K562 (cell line): ENCODE measurements around the gene ZNF679. TPM values are rescaled to one million over a fixed set of nuclear protein-coding genes. Genes with fewer than 3 reads are reported as not detected.
A peak's percentile ranks its signal among the peaks of the same experiment; 100 is the strongest.

Experiments
- C11orf30 ChIP-seq: fragments of 450-650 bp; IDR thresholded peaks from 2 replicates; pipeline ENCODE4 v1.6.1; 2016; ENCODE audit warnings: low read depth, mild to moderate bottlenecking
- ESRRB ChIP-seq: fragments of 250-450 bp; sonication (Bioruptor Pico); IDR thresholded peaks from 2 replicates; pipeline ENCODE4 v1.5.0; 2020; ENCODE audit warnings: mild to moderate bottlenecking, moderate library complexity, borderline replicate concordance
- HSF4 ChIP-seq: fragments of 250-450 bp; sonication (Bioruptor Pico); IDR thresholded peaks from 2 replicates; pipeline ENCODE4 v2.1.2; 2022; ENCODE audit warnings: mild to moderate bottlenecking, moderate library complexity, borderline replicate concordance
- MAFG ChIP-seq: fragments of 450-650 bp; conservative IDR thresholded peaks from 2 replicates; pipeline ENCODE4 v1.6.1; 2016; ENCODE audit warnings: missing genetic modification characterization, missing compliant biosample characterization
- NBN ChIP-seq: fragments of 450-650 bp; IDR thresholded peaks from 2 replicates; pipeline ENCODE4 v1.6.1; 2016; ENCODE audit warnings: low read depth, mild to moderate bottlenecking
- NRF1 ChIP-seq, 2 experiments: fragments of 450-650 bp; IDR thresholded peaks in 1 of 2; conservative IDR thresholded peaks in 1 of 2; 2 replicates each; pipeline ENCODE4 v1.6.1; 2014; ENCODE audit warnings: mild to moderate bottlenecking in 2 of 2
- POLR2AphosphoS5 ChIP-seq: IDR thresholded peaks from 2 replicates; pipeline ENCODE4 v1.6.1; 2011; ENCODE audit warnings: mild to moderate bottlenecking, low read depth, low read length, moderate library complexity; ENCODE audit not compliant: control insufficient read depth, insufficient read depth
- POU5F1 ChIP-seq: fragments of 150-350 bp; IDR thresholded peaks from 2 replicates; pipeline ENCODE4 v1.6.1; 2014; ENCODE audit warnings: borderline replicate concordance, low read length, low read depth, mild to moderate bottlenecking; ENCODE audit not compliant: partially characterized antibody
- PPARD ChIP-seq: fragments of 250-450 bp; sonication (Bioruptor Pico); IDR thresholded peaks from 2 replicates; pipeline ENCODE4 v1.8.0; 2022; ENCODE audit warnings: inconsistent platforms, mild to moderate bottlenecking, moderate library complexity
- PRPF4 ChIP-seq: fragments of 200-400 bp; formaldehyde crosslinking; IDR thresholded peaks from one replicate; pipeline ENCODE4 v1.6.1; 2017; ENCODE audit warnings: low read length, low read depth, mild to moderate bottlenecking; ENCODE audit not compliant: insufficient read depth, poor library complexity, severe bottlenecking
- PTBP1 ChIP-seq: fragments of 200-400 bp; formaldehyde crosslinking; IDR thresholded peaks from 2 replicates; pipeline ENCODE4 v1.6.1; 2017; ENCODE audit warnings: low read depth, low read length
- RBM15 ChIP-seq: fragments of 200-400 bp; formaldehyde crosslinking; IDR thresholded peaks from 2 replicates; pipeline ENCODE4 v1.6.1; 2018; ENCODE audit warnings: mild to moderate bottlenecking, low read length, moderate library complexity; ENCODE audit not compliant: insufficient read depth
- SLC30A9 ChIP-seq: fragments of 250-450 bp; sonication (Bioruptor Pico); IDR thresholded peaks from 2 replicates; pipeline ENCODE4 v1.8.0; 2022; ENCODE audit warnings: mild to moderate bottlenecking, moderate library complexity
- SMARCA5 ChIP-seq: fragments of 450-650 bp; IDR thresholded peaks from 2 replicates; pipeline ENCODE4 v1.6.1; 2016
- TCF7 ChIP-seq: sonication (generic); IDR thresholded peaks from 2 replicates; pipeline ENCODE4 v1.6.1; 2016; ENCODE audit warnings: antibody characterized with exemption, borderline replicate concordance
- THRAP3 ChIP-seq: fragments of 450-650 bp; IDR thresholded peaks from 2 replicates; pipeline ENCODE4 v1.6.1; 2016; ENCODE audit warnings: mild to moderate bottlenecking, inconsistent platforms, borderline replicate concordance
- TOE1 ChIP-seq, 2 experiments: fragments of 450-650 bp in 1 of 2; sonication (generic) in 1 of 2; formaldehyde crosslinking in 1 of 2; IDR thresholded peaks; 2 replicates each; pipeline versions ENCODE4 v1.7.1 to v1.8.0; 2016 to 2022; ENCODE audit warnings: borderline replicate concordance in 2 of 2, mild to moderate bottlenecking in 2 of 2, antibody characterized with exemption in 1 of 2, inconsistent platforms in 1 of 2, low read depth in 1 of 2, missing genetic modification reagents in 1 of 2, moderate library complexity in 1 of 2
- ZFX ChIP-seq: sonication (generic); formaldehyde crosslinking; IDR thresholded peaks from 2 replicates; pipeline ENCODE4 v1.8.0; 2022; ENCODE audit warnings: mild to moderate bottlenecking, missing genetic modification reagents, moderate library complexity
- ZNF134 ChIP-seq: fragments of 250-450 bp; sonication (Bioruptor Pico); conservative IDR thresholded peaks from 2 replicates; pipeline ENCODE4 v1.4.0; 2020
- ZNF232 ChIP-seq: sonication (generic); formaldehyde crosslinking; IDR thresholded peaks from 2 replicates; pipeline ENCODE4 v1.8.0; 2022; ENCODE audit warnings: mild to moderate bottlenecking, missing genetic modification reagents
- ZNF24 ChIP-seq: fragments of 450-650 bp; IDR thresholded peaks from 2 replicates; pipeline ENCODE4 v1.6.1; 2016
- ZNF41 ChIP-seq: fragments of 250-450 bp; sonication (Bioruptor Pico); conservative IDR thresholded peaks from 2 replicates; pipeline ENCODE4 v1.4.0; 2020; ENCODE audit warnings: mild to moderate bottlenecking
- ZNF445 ChIP-seq: fragments of 250-450 bp; sonication (Bioruptor Pico); IDR thresholded peaks from 2 replicates; pipeline ENCODE4 v1.4.0; 2020; ENCODE audit warnings: low read depth, mild to moderate bottlenecking, moderate library complexity
- polyA plus RNA-seq, 8 experiments: library from polyadenylated mRNA; depleted of rRNA in 4 of 8; stranded (reverse) in 5 of 8; unstranded in 3 of 8; fragments of >200 nt; fragmentation: Nextera tagmentation in 2 of 8; fragmentation: Illumina TruSeq in 1 of 8; extraction: Ambion mirVana in 2 of 8; extraction: Trizol in 1 of 8; gene quantifications; 2 replicates each; pipeline versions ENCODE4 v1.2.1 to v1.2.3, GENCODE V29; 2011 to 2014; ENCODE audit warnings: inconsistent platforms in 1 of 8, missing spikeins in 1 of 8
- total RNA-seq, 7 experiments: library from RNA; depleted of rRNA in 6 of 7; stranded (reverse); fragments of >200 nt in 6 of 7; fragmentation: Illumina TruSeq in 2 of 7; extraction: Trizol in 2 of 7; gene quantifications; 2 replicates each; pipeline versions ENCODE4 v1.2.1 to v1.2.3, GENCODE V29; 2011 to 2021; ENCODE audit warnings: low replicate concordance in 1 of 7
- TF ChIP-seq, protein P1 (sequence below): fragments of 250-450 bp; sonication (Bioruptor Pico); IDR thresholded peaks from 2 replicates; pipeline ENCODE4 v1.8.0; 2022; ENCODE audit warnings: moderate library complexity, mild to moderate bottlenecking, inconsistent platforms
- TF ChIP-seq, protein P2 (sequence below), 3 experiments: IDR thresholded peaks in 2 of 3; conservative IDR thresholded peaks in 1 of 3; 2 replicates each; pipeline ENCODE4 v1.5.1; 2011 to 2012; ENCODE audit warnings: low read length in 3 of 3, mild to moderate bottlenecking in 3 of 3, control low read depth in 2 of 3, improper control_type of control experiment in 1 of 3, inconsistent platforms in 1 of 3, low read depth in 1 of 3, mixed read lengths in 1 of 3, moderate library complexity in 1 of 3; ENCODE audit not compliant: insufficient read depth in 2 of 3

ZNF679 gene
- total and polyA plus RNA-seq, 9 of the 15 experiments (the other 6 are each of a cell fraction or from before 2014, with no cell fraction given), result not detected

DNA sequence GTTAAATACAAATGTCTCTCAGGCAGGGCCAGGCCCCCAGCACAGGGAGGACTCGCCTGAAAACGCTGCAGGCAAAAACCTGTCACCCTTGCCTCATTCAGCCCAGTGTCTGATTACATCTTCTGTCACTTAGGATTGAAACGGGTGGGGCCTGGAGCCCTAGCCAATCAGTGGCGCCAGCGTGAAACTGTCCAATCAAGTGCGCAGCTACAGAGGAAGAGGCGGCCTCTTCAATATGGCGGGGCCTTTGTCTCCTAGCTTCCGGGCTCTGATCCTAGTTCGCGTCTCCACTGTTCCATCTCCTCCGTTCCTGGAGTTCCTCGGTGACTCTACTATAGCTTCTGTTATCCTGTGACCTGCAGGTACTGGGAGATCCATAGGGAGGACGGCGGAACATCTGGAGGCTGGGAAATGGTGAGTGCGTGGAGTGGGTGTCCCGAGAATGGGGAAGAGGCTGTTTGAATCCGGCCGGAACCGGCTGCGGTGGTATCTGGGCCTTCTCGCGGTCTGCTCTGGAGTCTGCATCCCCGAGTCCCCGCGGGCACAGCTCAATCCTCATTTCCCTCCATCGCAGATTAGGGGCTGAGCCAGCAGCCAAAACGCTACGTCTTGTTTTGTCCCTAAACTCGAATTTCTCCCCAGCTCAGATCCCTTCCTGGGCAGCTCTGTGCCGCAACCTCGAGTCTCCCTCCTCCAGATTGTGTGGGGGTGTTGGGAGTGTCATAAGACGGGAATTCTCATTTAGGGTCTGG lies 85.6 kb downstream of the ZNF679 start, which contains the start of gene ZNF736 (continued):
- TF ChIP-seq SLC30A9, result no peak
- TF ChIP-seq ZNF445 (CRISPR knock-in tag), result no peak
- TF ChIP-seq RBM15, result no peak
- no peak for TF ChIP-seq PPARD (CRISPR knock-in tag)
- no peak for TF ChIP-seq ZNF41 (CRISPR knock-in tag)
- TF ChIP-seq POU5F1, result no peak
- TF ChIP-seq HSF4 (CRISPR knock-in tag), result no peak
- no peak for TF ChIP-seq THRAP3
- TF ChIP-seq TOE1 (IDR thresholded peaks at IDR 0.05; ENCODE audit: borderline replicate concordance), result no peak
- no peak for TF ChIP-seq TOE1 (CRISPR knock-in tag; IDR thresholded peaks at IDR 0.05; ENCODE audit: borderline replicate concordance, low read depth)
- TF ChIP-seq, protein P1, sequence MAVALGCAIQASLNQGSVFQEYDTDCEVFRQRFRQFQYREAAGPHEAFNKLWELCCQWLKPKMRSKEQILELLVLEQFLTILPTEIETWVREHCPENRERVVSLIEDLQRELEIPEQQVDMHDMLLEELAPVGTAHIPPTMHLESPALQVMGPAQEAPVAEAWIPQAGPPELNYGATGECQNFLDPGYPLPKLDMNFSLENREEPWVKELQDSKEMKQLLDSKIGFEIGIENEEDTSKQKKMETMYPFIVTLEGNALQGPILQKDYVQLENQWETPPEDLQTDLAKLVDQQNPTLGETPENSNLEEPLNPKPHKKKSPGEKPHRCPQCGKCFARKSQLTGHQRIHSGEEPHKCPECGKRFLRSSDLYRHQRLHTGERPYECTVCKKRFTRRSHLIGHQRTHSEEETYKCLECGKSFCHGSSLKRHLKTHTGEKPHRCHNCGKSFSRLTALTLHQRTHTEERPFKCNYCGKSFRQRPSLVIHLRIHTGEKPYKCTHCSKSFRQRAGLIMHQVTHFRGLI (CRISPR knock-in tag), result no peak
- no peak for TF ChIP-seq TCF7
- no peak for TF ChIP-seq ESRRB (CRISPR knock-in tag)
- TF ChIP-seq ZNF24, result 0 out of 2 replicates have a peak, but pooled peaks have one; percentile 10
- TF ChIP-seq ZNF134 (CRISPR knock-in tag), result no peak
- no peak for TF ChIP-seq ZNF232
- TF ChIP-seq PRPF4, result no peak
- peak; percentile 59; the same call in 1 of the 2 replicates for TF ChIP-seq POLR2AphosphoS5
- no peak for TF ChIP-seq MAFG (tag)
- TF ChIP-seq NBN, result no peak
- TF ChIP-seq, protein P2, sequence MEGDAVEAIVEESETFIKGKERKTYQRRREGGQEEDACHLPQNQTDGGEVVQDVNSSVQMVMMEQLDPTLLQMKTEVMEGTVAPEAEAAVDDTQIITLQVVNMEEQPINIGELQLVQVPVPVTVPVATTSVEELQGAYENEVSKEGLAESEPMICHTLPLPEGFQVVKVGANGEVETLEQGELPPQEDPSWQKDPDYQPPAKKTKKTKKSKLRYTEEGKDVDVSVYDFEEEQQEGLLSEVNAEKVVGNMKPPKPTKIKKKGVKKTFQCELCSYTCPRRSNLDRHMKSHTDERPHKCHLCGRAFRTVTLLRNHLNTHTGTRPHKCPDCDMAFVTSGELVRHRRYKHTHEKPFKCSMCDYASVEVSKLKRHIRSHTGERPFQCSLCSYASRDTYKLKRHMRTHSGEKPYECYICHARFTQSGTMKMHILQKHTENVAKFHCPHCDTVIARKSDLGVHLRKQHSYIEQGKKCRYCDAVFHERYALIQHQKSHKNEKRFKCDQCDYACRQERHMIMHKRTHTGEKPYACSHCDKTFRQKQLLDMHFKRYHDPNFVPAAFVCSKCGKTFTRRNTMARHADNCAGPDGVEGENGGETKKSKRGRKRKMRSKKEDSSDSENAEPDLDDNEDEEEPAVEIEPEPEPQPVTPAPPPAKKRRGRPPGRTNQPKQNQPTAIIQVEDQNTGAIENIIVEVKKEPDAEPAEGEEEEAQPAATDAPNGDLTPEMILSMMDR (IDR thresholded peaks at IDR 0.05 in 2 of 3, conservative IDR thresholded peaks at IDR 0.05 in 1 of 3; ENCODE audit: insufficient read depth in 2 of 3, low read depth in 1 of 3, low read length in 3 of 3), result no peak
- TF ChIP-seq SMARCA5, result no peak
- no peak for TF ChIP-seq PTBP1
- TF ChIP-seq NRF1 (conservative IDR thresholded peaks at IDR 0.05 in 1 of 2, IDR thresholded peaks at IDR 0.05 in 1 of 2), result peak; percentile 75 to 78
- TF ChIP-seq C11orf30, result peak; percentile 34
- peak; percentile 87 for TF ChIP-seq ZFX (CRISPR knock-in tag)
